Suprapubic skin (tissue), 4 donors: ENCODE data around the gene RIMBP2. TPM values are rescaled to one million over a fixed set of nuclear protein-coding genes. Genes with fewer than 3 reads are reported as not detected.

Experiments
- DNase-seq, 2 donors: peaks; one replicate each; pipeline ENCODE4 v3.0.0-alpha.2; 2019; ENCODE audit warnings: low spot score in 2 of 2
- H3K27ac ChIP-seq: fragments of 200-600 bp; sonication (generic); one replicate; pipeline ENCODE4 v1.5.1; 2019
- H3K27me3 ChIP-seq: fragments of 200-600 bp; sonication (generic); one replicate; pipeline ENCODE4 v1.5.1; 2019
- H3K36me3 ChIP-seq: fragments of 200-600 bp; sonication (generic); one replicate; pipeline ENCODE4 v1.5.1; 2019
- H3K4me1 ChIP-seq: fragments of 200-600 bp; sonication (generic); one replicate; pipeline ENCODE4 v1.5.1; 2019
- H3K4me3 ChIP-seq: fragments of 200-600 bp; sonication (generic); one replicate; pipeline ENCODE4 v1.5.1; 2019; ENCODE audit warnings: mild to moderate bottlenecking
- H3K9me3 ChIP-seq: fragments of 200-600 bp; sonication (generic); one replicate; pipeline ENCODE4 v1.5.1; 2019
- CTCF ChIP-seq, 2 donors: fragments of 200-600 bp in 1 of 2; fragments of 450-650 bp in 1 of 2; sonication (generic) in 1 of 2; IDR thresholded peaks; one replicate each; pipeline ENCODE4 v1.5.1; 2016 to 2019; ENCODE audit warnings: antibody characterized with exemption in 2 of 2, mild to moderate bottlenecking in 1 of 2, moderate library complexity in 1 of 2
- EP300 ChIP-seq: sonication (generic); formaldehyde crosslinking; IDR thresholded peaks from one replicate; pipeline ENCODE4 v1.6.1; 2017; ENCODE audit warnings: antibody characterized with exemption
- POLR2A ChIP-seq, 2 donors: fragments of 450-650 bp; IDR thresholded peaks; one replicate each; pipeline ENCODE4 v1.6.1; 2017; ENCODE audit warnings: antibody characterized with exemption in 2 of 2, mild to moderate bottlenecking in 2 of 2, moderate library complexity in 2 of 2
- POLR2AphosphoS5 ChIP-seq, 3 donors: sonication (generic); formaldehyde crosslinking; IDR thresholded peaks; one replicate each; pipeline ENCODE4 v1.6.1; 2017; ENCODE audit warnings: antibody characterized with exemption in 3 of 3
- WGBS: methylation state at CpG from one replicate; pipeline ENCODE4 v1.1.5; 2018; 5-methylcytosine and 5-hydroxymethylcytosine counted together
- total RNA-seq, 4 donors: library from RNA; depleted of rRNA; stranded (reverse); fragments of >200 nt; gene quantifications; one replicate each; pipeline ENCODE4 v1.1.0, GENCODE V29; 2016

Gene RIMBP2
- total RNA-seq, 4 donors from 2014 or later = 2.1 to 21.8 (median 3.0) TPM

- WGBS = 90% methylated on average over 8 of the region's 8 CpGs
- H3K36me3 ChIP-seq = no peaks in the 10 kb centered on the region
- no peak overlapping the region for H3K27ac ChIP-seq
- TF ChIP-seq POLR2AphosphoS5 (IDR thresholded peaks at IDR 0.05) = no peak
- TF ChIP-seq POLR2A (IDR thresholded peaks at IDR 0.05) = no peak
- TF ChIP-seq EP300 = no peak
- no peak for TF ChIP-seq CTCF (IDR thresholded peaks at IDR 0.05)
- H3K4me3 ChIP-seq = no peak overlapping the region
- H3K4me1 ChIP-seq = no peaks in the 10 kb centered on the region
- no peak for DNase-seq
- H3K9me3 ChIP-seq = no peaks in the 10 kb centered on the region
- H3K27me3 ChIP-seq = no peaks in the 10 kb centered on the region
Measured at GRCh38 chr12:130412384-130412783, 303.7 kb downstream of the RIMBP2 start.

GRCh38 chr12:130405332-130405731, 310.8 kb downstream of the RIMBP2 start:
- no peaks in the 10 kb centered on the region for H3K9me3 ChIP-seq
- H3K27ac ChIP-seq = no peak overlapping the region
- no peak for TF ChIP-seq POLR2AphosphoS5 (IDR thresholded peaks at IDR 0.05)
- no peak for TF ChIP-seq POLR2A (IDR thresholded peaks at IDR 0.05)
- no peak for TF ChIP-seq CTCF (IDR thresholded peaks at IDR 0.05)
- TF ChIP-seq EP300 = no peak
- no peaks in the 10 kb centered on the region for H3K27me3 ChIP-seq
- no peaks in the 10 kb centered on the region for H3K4me1 ChIP-seq
- H3K4me3 ChIP-seq = no peak overlapping the region
- no peak for DNase-seq
- H3K36me3 ChIP-seq = no peaks in the 10 kb centered on the region
- 66% methylated on average over 7 of the region's 7 CpGs for WGBS

- no peaks in the 10 kb centered on the region for H3K9me3 ChIP-seq
- H3K27me3 ChIP-seq = no peaks in the 10 kb centered on the region
- no peak overlapping the region for H3K27ac ChIP-seq
- no peak overlapping the region for H3K4me3 ChIP-seq
- WGBS = 64% methylated on average over 6 of the region's 6 CpGs
- no peaks in the 10 kb centered on the region for H3K4me1 ChIP-seq
- no peak for TF ChIP-seq CTCF (IDR thresholded peaks at IDR 0.05)
- no peak for TF ChIP-seq POLR2AphosphoS5 (IDR thresholded peaks at IDR 0.05)
- no peaks in the 10 kb centered on the region for H3K36me3 ChIP-seq
- DNase-seq = no peak
Measured at GRCh38 chr12:130401703-130402102, 314.4 kb downstream of the RIMBP2 start.

GRCh38 chr12:130398100-130398848, 317.8 kb downstream of the RIMBP2 start:
- 89% methylated on average over 12 of the region's 12 CpGs for WGBS
- Histone ChIP-seq H3K36me3 (no peaks in the 10 kb centered on the region), H3K9me3 (no peaks in the 10 kb centered on the region), H3K4me3 (no peak overlapping the region), H3K27me3 (no peaks in the 10 kb centered on the region), H3K27ac (no peak overlapping the region), H3K4me1 (no peaks in the 10 kb centered on the region)
- DNase-seq = no peak
- TF ChIP-seq CTCF (IDR thresholded peaks at IDR 0.05) (no peak), EP300 (no peak)

GRCh38 chr12:130396667-130397066, 319.4 kb downstream of the RIMBP2 start:
- Histone ChIP-seq H3K4me1 (no peaks in the 10 kb centered on the region), H3K27me3 (no peaks in the 10 kb centered on the region), H3K36me3 (no peaks in the 10 kb centered on the region), H3K9me3 (no peaks in the 10 kb centered on the region), H3K4me3 (no peak overlapping the region), H3K27ac (no peak overlapping the region)
- 62% methylated on average over 2 of the region's 2 CpGs for WGBS
- no peak for DNase-seq
- TF ChIP-seq POLR2AphosphoS5 (IDR thresholded peaks at IDR 0.05) (no peak), POLR2A (IDR thresholded peaks at IDR 0.05) (no peak), CTCF (IDR thresholded peaks at IDR 0.05) (no peak), EP300 (no peak)
